K562 (cell line): ENCODE measurements around the gene PADI4.

ENCODE experiments used
- FOXJ3 ChIP-seq: sonication (generic); formaldehyde crosslinking; IDR thresholded peaks from 2 replicates; pipeline ENCODE4 v1.4.0; 2020; ENCODE audit warnings: mild to moderate bottlenecking, missing genetic modification reagents
- ILF3 ChIP-seq: fragments of 450-650 bp; IDR thresholded peaks from 2 replicates; pipeline ENCODE4 v1.6.1; 2018; ENCODE audit warnings: antibody characterized with exemption, mild to moderate bottlenecking, moderate library complexity, borderline replicate concordance
- MXI1 ChIP-seq: IDR thresholded peaks from 2 replicates; pipeline ENCODE4 v1.6.1; 2011; ENCODE audit warnings: low read depth, mild to moderate bottlenecking, improper control_type of control experiment, low read length
- POLR2AphosphoS5 ChIP-seq: IDR thresholded peaks from 2 replicates; pipeline ENCODE4 v1.6.1; 2011; ENCODE audit warnings: mild to moderate bottlenecking, low read depth, low read length, moderate library complexity; ENCODE audit not compliant: control insufficient read depth, insufficient read depth
- PURB ChIP-seq: sonication (generic); formaldehyde crosslinking; IDR thresholded peaks from 2 replicates; pipeline ENCODE4 v1.9.0; 2021; ENCODE audit warnings: low read depth, mild to moderate bottlenecking, missing genetic modification reagents
- RERE ChIP-seq: sonication (generic); formaldehyde crosslinking; IDR thresholded peaks from 2 replicates; pipeline ENCODE4 v1.8.0; 2023; ENCODE audit warnings: missing genetic modification reagents, mild to moderate bottlenecking, borderline replicate concordance
- REST ChIP-seq, 2 experiments: fragments of 450-650 bp; formaldehyde crosslinking in 1 of 2; IDR thresholded peaks; 2 replicates each; pipeline versions ENCODE4 v1.4.0 to v1.6.1; 2014 to 2020; ENCODE audit warnings: mild to moderate bottlenecking in 2 of 2, borderline replicate concordance in 1 of 2, low read depth in 1 of 2
- TCF7L2 ChIP-seq: fragments of 150-350 bp; IDR thresholded peaks from 2 replicates; pipeline ENCODE4 v1.6.1; 2016; ENCODE audit warnings: low read depth, mild to moderate bottlenecking, low read length, moderate library complexity
- ZNF316 ChIP-seq: fragments of 450-650 bp; IDR thresholded peaks from 2 replicates; pipeline ENCODE4 v1.6.1; 2016
- TF ChIP-seq, protein P1 (sequence below), 3 experiments: IDR thresholded peaks in 2 of 3; conservative IDR thresholded peaks in 1 of 3; 2 replicates each; pipeline ENCODE4 v1.5.1; 2011 to 2012; ENCODE audit warnings: low read length in 3 of 3, mild to moderate bottlenecking in 3 of 3, control low read depth in 2 of 3, improper control_type of control experiment in 1 of 3, inconsistent platforms in 1 of 3, low read depth in 1 of 3, mixed read lengths in 1 of 3, moderate library complexity in 1 of 3; ENCODE audit not compliant: insufficient read depth in 2 of 3
- TF ChIP-seq, protein P2 (sequence below): fragments of 250-450 bp; sonication (Bioruptor Pico); IDR thresholded peaks from 2 replicates; pipeline ENCODE4 v1.5.1; 2021; ENCODE audit warnings: mild to moderate bottlenecking

DNA sequence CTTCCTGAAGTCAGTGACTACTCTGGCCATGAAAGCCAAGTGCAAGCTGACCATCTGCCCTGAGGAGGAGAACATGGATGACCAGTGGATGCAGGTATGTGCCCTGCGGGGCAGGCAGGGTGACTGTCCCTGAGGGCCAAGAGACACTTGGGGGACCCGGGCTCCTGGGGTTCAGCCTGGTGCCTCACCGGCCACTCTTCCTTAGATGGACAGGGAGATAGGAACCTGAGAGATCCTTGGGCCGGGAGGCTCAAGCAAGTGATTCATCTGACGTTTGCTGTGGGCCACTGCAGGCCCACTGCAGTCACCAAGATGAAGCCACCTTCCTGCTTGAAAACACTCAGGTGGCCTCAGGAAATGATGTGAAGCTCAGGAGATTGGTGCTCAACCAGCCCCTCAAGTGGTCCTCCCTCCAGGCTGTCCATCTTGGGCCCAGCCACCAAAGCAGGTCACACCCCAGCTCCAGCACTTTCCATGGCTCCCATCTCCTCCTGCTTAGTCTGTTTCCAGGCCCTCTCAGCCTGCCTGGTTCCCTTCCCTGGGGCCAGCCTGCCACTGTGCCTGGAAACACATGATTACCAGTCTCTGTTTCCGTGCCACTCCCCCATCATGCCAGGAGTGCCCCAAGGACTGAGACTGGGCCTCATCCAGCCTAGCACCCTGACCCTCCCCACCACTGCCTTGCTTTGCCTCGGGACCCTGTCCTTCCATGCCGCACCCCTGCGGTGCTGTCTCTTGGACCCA is 38.2 kb downstream of the PADI4 start:
- TF ChIP-seq ZNF316 (no peak), TCF7L2 (no peak), RERE (CRISPR knock-in tag) (no peak), PURB (no peak), POLR2AphosphoS5 (no peak), ILF3 (no peak), FOXJ3 (CRISPR knock-in tag) (no peak), REST (IDR thresholded peaks at IDR 0.05; ENCODE audit: borderline replicate concordance) (no peak), REST (CRISPR knock-in tag; IDR thresholded peaks at IDR 0.05; ENCODE audit: low read depth) (no peak), MXI1 (no peak)
- TF ChIP-seq, protein P1, sequence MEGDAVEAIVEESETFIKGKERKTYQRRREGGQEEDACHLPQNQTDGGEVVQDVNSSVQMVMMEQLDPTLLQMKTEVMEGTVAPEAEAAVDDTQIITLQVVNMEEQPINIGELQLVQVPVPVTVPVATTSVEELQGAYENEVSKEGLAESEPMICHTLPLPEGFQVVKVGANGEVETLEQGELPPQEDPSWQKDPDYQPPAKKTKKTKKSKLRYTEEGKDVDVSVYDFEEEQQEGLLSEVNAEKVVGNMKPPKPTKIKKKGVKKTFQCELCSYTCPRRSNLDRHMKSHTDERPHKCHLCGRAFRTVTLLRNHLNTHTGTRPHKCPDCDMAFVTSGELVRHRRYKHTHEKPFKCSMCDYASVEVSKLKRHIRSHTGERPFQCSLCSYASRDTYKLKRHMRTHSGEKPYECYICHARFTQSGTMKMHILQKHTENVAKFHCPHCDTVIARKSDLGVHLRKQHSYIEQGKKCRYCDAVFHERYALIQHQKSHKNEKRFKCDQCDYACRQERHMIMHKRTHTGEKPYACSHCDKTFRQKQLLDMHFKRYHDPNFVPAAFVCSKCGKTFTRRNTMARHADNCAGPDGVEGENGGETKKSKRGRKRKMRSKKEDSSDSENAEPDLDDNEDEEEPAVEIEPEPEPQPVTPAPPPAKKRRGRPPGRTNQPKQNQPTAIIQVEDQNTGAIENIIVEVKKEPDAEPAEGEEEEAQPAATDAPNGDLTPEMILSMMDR (IDR thresholded peaks at IDR 0.05 in 2 of 3, conservative IDR thresholded peaks at IDR 0.05 in 1 of 3; ENCODE audit: insufficient read depth in 2 of 3, low read depth in 1 of 3, low read length in 3 of 3), result no peak
- TF ChIP-seq, protein P2, sequence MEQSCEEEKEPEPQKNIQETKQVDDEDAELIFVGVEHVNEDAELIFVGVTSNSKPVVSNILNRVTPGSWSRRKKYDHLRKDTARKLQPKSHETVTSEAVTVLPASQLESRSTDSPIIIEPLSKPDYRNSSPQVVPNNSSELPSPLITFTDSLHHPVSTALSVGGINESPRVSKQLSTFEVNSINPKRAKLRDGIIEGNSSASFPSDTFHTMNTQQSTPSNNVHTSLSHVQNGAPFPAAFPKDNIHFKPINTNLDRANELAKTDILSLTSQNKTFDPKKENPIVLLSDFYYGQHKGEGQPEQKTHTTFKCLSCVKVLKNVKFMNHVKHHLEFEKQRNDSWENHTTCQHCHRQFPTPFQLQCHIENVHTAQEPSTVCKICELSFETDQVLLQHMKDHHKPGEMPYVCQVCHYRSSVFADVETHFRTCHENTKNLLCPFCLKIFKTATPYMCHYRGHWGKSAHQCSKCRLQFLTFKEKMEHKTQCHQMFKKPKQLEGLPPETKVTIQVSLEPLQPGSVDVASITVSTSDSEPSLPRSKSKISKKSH (CRISPR knock-in tag), result no peak
